Stimulated activated CD8-positive, alpha-beta memory T cell treated with anti-CD3 and anti-CD28 coated beads, Interleukin-7, amount 100 ng/mL, for 48 hours (primary cell): Measurements from ENCODE around the gene LYZL6.
"Not testable (repeated sequence)": the region's sequence is repeated elsewhere in the genome, so short reads cannot be mapped to it uniquely, and the experiment has no call there.

Source experiments
- DNase-seq, 2 donors: peaks; one replicate each; pipeline ENCODE4 v3.0.0-alpha.2; 2020; ENCODE audit warnings: low read depth in 1 of 2; ENCODE audit errors: extremely low read depth in 1 of 2

The LYZL6 gene

DNA sequence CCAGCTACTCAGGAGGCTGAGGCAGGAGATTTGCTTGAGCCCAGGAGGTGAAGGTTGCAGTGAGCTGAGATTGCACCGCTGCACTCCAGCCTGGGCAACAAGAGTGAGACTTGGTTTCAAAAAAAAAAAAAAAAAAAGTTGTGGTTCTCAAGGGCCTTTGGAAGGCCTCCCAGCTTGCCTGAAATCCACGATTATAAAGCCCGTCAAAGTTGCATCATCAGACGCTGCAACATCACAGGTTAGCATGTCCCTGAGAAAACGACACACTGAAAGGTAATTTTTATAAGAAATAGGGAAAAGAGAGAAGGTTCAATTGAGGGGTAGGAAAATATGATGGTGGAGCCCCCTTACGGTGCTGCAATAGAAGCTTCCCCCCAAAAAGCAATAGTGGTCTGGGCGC lies 4.6 kb upstream of the LYZL6 start:
- no peak for DNase-seq

DNA sequence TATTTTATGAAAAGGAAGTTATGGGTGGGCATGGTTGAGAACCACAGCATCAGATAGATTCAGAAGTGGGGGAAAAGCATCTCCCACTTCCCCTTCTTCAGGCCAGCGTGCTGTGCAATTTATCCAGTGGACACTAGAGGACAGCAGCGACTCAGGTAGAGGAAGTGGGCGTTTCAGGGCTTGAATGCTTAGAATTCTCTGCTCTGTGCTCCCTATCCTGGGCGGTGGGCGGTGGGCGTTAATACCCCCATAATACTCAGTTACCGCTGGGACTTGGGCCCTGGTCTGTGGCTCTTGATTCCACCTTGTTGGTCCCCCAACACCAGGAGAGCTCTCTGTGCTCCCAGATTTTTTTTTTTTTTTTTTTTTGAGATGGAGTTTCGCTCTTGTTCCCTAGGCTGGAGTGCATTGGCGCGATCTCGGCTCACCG lies 3.7 kb upstream of the LYZL6 start:
- peak; percentile 8 to 23 for DNase-seq

DNA sequence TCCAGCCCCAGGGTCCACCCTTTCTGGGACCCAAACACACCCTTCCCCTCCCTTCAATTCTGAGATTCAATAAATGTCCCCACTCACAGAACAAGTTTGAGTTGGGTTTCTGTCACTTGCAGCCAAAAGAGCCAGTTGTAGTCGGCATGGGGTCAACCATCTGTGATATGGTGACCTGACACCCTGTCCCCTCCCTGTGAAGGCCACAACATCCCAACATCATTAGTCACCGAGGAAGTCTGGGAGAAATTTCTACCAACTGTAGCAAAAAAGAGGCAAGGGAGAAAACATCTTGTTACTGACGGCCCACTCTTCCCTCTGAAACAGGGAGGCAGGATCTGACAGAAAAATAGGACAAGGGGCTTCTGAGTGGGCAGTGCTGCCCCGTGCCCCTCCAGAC lies 638 bp upstream of the LYZL6 start:
- no peak for DNase-seq

DNA sequence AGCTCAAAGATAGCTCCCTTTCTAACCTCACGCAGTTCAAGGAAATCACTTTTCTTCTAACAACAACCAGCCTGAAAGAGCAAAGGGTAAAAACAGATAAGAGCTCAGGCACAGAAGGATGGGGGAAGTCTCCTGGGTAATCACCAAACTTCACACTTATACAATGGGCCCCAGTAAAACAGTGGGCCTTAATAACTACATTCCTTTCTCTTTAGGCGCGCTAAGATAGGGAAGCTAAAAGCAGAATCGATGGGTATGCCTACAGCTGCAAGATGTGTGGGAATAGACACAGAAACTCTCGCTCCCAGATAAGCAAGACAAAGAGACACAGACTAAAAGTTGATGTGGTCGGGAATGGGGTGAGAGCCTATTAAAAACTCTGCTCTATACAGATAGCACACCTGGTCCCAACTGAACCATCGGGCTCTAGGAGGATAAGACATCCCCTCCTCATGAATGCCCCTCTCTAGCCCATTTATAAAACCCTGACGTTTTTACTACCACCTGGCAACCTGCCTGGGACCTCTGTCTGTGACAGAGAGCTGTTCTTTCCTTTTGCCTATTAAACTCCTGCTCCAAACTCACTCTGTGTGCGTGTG lies 826 bp downstream of the LYZL6 start:
- no peak for DNase-seq

DNA sequence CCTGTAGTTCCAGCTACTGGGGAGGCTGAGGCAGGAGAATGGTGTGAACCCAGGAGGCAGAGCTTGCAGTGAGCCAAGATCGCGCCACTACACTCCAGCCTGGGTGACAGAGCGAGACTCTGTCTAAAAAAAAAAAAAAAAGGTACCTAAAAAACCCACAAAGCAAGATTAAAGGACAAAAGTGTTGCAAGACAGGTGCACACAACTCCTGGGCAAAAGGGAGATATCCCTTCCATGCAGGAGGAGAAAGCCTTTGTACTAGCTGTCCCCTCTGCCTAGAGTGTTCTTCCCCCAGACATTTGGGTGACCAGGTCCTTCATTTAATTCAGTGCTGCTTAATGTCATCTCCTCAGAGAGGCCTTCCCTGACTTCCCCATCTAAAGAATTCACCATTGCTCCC lies 5.0 kb downstream of the LYZL6 start:
- not testable (repeated sequence) for DNase-seq

DNA sequence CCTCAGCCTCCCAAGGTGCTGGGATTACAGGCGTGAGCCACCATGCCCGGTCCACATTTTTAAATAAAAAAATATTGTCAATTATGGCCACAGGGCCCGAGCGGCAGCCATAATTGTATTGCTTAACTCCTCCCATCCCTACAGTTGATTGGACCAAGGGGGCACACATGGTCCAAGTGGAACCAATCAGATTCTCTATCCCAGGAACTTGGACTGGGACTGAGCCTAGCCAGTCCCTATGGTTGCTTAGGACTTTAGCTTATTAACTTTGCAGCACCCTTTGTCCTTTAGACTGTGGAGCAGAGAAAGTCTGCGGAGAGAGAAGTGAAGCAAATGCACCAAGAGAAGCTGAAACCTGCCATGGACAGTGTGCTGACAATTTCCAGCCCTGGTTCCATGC lies 7.5 kb downstream of the LYZL6 start:
- no peak for DNase-seq

DNA sequence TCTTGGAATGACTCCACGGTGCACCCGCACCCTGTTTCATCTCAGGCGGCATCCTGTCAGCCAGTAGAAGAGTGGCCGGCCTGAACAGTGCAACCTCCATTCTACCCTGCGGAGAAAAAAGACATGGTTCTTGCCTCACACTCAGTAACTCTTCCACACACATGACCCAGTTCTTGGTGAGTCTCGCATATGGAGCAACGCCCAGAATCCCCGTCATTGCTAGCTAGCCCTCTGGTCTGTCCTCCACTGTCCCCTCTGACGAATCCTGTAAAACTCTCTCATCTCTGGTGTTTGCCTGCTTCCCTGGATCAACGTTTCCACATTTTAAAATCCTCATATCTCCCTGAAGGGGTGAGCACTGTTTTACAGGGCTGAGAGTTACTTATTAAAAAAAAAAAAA lies 8.8 kb downstream of the LYZL6 start:
- DNase-seq, result no peak

DNA sequence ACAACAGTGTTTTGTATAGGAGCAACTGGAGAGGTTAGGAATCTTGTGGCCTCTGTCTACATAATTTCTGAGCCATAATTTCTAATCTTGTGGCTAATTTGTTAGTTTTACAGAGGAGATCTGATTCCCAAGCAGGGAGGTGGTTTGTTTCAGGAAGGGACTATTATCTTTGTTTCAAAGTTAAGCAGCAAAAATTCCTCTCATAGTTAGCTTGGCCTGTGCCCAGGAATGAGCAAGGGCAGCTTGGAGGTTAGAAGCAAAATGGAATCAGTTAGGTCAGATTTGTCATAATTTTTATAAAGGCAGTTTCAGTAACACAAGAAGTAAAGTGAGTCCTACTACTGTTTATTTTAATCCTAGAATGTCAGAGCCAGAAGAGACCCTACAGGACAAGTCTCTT lies 10.9 kb downstream of the LYZL6 start:
- no peak for DNase-seq

DNA sequence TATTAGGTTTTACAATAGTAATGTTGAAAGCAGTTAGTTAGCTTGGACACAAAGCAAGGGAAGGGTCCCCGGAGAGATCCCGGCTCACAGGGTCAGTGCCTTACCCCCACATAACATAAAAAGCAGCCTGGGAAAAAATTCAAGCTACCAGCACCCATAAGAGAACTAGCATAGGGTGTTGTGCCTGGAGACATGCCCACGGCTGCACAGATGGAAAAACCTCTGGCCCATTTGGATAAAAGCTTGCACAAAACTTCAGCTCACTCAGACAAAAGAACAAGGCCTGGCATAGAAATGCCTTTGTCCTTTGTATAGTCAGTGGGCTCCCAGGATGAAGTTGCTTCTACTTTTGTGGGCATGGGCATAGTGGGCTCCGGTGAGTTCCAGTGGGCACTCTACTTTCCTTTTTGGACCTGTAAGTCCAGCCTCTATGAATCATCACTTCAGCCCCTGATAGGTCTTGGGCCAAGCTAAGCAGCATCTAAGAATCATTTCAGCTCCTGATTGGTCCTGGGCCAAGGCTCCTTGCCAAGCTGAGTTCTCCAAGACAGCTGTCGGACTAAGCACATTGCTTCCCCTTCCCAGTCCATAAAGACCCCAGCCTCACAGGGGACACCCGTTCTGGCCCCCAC lies 11.6 kb downstream of the LYZL6 start:
- no peak for DNase-seq

DNA sequence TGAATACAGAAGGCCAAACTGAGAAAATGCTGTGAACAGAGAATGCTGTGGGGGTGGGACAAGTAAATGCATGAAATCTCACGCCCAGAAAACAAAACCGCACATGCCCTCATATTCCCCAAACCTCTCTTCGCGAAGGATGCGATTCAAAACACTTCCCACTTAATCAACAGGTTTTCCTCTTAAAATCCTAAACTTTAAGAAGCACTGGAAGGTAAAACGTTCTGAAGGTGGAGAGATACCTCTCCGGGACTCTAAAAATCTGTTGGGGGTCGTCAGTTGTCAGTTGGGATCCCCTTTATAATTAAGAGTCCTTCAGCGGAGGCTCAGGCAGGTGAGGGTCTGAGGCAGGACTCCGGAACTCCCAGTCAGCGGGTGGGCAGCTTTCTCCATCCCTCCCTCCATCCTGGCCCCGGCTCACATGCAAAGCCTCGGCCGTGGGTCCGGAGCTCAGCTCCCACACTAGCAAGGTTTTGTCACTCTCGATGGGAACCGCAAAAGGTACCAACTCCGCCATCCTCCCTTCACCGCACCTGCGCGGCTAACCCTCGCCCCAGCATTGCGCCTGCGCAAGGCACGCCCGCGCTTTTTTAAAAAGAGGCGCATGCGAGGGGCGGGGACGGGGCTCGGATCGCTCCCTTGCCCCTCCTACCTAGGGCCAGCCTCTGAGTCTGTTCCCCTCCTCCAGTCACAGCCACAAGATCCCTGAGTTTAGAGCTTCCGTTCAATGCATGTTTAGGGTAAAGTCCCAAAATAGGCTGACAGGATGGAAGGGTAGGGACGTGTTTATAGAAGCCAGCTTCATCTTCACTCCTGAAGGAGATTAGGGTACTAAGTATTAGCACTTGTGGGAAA lies 13.1 kb downstream of the LYZL6 start, which contains the start of gene RDM1:
Gene RDM1 (minus strand): TSS at position 563 of the 855 bp plus-strand sequence. CDS start 46 bp downstream, at position 517.
- peak; percentile 78 to 87 for DNase-seq

DNA sequence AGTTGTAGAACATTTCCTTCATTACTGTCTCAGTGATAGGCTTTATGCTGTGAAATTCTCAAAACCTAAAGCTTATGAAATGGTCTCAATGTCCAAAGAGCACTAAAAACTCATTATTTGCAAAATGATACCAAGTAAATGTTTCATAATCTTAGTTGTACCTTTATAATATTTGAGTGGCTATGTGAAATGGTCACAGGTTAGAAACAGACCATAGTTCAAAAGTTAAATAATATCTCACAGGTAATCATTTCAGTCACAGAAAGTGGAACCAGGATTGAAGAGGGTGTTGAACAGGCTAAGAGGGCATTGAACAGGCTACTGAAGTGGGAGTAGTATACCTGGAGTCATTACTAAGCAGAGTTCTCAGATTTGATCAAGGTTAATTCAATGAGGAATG lies 15.8 kb downstream of the LYZL6 start:
- no peak for DNase-seq

DNA sequence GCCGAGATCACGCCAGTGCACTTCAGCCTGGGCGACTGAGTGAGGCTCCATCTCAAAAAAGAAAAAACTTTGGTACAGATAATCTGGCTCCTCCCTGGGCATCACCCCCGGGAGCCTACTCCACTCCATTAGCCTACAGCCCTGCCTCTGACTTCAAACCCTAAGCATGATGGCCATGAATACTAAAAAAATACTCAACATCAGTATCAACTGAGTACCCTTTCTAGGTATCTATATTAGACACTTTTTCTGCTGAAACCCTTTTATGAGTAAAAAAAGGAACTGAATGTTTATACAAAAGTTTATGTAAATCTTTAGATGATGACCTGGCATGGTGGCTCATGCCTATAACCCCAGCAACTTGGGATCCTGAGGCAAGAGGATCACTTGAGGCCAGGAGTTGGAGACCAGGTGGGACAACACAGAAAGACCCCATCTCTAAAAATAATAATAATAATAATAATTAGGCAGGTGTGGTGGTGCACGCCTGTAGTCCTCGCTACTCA lies 19.9 kb downstream of the LYZL6 start:
- no peak for DNase-seq

DNA sequence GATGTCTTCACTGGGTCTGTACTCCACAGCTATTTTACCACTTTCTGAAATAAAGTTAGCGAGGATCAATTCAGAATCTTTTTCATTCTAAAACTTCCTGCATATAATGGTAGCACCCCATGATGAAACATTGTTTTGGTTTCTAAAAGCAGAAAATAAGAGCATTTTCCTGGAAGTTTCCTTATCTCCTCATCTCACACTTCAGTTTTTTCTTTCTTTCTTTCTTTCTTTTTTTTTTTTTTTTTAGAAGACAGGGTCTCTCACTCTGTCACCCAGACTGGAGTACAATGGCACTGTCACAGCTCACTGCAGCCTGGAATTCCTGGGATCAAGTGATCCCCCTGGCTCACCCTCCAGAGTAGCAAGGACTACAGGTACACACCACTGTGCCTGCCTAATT lies 23.3 kb downstream of the LYZL6 start:
- DNase-seq, result no peak

DNA sequence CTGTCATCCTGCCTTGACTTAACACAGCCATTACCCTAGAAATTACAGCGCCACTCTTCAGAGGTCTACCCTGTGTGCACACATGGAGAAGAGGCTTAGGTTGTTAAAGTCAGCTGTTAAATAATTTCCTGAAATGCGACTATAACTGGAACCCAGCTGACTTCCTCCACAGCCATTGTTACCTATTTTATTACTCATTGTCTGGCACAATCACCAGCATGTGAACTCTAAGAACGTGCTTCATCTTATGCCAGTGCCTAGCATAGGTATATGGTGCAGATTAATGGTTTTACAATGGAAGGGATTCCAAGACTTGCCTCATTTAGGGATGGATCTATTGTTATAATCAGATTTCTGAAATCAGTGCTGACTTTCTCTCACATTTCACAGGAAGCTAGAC lies 24.8 kb downstream of the LYZL6 start:
- DNase-seq, result no peak

DNA sequence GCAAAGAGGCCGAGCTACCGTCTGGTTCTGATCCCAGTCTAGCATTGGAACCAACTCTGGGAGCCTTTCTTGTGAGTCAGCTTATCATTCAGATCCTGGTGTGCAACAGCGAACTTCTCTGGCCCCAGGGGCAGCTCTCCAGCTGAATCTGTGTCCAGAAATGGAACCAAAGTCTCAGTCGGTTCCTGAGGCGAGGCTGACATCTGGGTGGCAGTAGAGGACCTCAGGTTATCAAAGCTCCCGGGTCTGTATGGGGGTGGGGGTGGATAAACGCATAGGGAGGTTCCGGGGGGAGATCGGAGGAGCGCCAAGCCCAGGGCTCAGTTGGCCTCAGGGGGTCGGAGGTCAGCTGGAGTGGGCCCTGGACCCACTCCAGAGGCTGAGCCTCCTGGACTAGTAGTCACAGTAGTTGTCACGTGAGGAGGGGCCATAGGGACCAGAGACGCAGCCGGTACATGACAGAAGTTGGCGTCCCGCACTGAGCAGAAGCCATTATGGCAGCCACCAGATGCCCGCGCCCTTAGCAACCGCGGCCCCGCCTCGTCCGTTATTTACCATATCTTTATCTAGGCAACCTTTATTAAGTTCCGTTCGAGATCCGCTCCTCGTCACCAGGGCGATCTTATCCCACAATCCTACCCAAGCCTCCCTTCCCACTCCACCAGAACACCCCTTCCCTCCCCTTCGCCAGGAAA lies 25.8 kb downstream of the LYZL6 start:
- DNase-seq, result no peak

DNA sequence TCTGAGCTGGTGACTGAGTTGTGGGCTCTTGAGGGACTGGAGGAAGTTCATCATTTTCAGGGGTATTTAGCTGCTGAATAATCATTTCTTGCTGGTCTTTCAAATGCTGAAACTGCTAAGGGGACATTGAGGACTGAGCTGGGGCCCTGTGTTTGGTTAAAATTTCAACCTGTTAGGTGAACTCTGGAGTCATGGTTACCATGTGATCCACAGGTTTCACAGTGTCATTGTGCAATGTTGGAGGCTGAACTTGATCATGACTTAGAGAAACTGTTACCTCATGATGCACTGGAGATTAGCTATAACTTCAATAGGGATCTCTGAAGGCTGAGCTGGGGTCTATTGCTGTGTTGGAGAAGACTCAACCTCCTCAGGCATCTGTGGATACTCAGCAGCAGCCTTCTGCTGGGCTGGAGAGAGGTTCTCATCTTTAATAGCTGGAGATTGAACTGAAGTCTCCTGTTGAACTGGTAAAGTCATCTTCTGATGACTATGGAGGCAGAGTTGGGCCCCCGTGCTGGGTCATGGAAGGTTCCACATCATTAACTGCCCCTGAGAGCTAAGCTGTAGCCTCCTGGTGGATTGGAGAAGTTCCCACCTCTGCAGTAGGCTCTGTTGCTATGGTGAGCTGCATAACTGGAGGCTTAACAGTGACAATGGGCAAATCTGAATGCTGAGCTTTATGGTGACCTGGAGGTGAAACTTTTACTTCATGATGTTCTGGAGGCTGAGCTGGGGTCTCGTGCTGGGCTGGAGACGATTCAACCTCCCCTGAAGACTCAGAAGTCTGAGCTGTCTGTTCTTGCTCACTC lies 28.2 kb downstream of the LYZL6 start:
- no peak for DNase-seq

DNA sequence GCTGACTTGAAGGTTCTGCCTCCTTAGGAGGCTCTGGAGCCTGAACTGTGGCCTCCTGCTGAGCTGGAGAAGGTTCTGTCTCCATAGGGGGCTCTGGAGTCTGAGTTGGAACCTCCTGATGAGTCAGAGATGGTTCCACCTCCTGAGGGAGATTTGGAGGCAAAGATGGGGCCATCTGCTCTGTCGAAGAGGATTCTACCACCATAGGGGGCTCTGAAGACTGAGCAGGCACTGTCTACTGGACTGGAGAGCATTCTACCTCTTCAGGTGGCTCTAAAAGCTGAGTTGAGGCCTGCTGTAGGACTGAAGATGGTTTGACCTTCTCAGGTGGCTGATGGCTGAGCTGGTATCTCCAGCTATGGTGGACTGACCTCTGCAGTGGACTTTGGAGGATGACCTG lies 29.2 kb downstream of the LYZL6 start:
- no peak for DNase-seq

DNA sequence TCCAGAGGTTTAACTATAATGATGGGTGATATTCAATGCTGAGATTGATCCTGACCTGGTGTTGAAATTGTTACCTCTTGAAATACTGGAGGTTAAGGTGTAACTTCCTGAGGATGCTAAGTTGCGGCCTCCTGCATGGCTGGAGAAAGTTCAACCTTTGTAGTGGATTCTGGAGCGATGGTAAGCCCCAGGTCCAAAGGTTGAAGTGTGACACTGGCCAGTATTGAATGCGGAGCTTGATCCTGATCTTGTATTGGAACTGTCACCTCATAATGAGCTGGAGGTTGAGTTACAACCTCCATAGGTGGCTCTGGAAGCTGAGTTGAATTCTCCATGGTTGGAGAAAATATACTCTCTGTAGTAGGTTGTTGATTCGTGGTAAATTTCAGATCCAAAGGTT lies 29.9 kb downstream of the LYZL6 start:
- DNase-seq, result no peak

DNA sequence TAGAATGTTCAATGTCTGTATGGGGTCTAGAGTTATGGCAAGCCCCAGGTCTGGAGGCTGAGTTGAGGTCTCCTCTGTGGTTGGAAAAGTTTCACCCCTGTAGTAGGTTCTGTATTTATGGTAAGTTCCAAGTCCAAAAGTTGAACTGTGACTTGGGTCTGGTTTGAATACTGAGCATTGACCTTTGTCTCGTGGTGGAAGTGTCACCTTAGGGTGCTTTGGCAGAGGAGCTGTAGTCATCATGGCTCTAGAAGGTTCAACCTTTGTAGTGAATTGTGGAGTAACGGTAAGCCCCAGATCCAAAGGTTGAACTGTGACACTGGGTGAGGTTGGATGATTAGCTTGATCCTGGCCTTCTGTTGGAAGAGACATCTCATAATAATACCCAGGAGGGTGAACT lies 30.6 kb downstream of the LYZL6 start:
- no peak for DNase-seq

DNA sequence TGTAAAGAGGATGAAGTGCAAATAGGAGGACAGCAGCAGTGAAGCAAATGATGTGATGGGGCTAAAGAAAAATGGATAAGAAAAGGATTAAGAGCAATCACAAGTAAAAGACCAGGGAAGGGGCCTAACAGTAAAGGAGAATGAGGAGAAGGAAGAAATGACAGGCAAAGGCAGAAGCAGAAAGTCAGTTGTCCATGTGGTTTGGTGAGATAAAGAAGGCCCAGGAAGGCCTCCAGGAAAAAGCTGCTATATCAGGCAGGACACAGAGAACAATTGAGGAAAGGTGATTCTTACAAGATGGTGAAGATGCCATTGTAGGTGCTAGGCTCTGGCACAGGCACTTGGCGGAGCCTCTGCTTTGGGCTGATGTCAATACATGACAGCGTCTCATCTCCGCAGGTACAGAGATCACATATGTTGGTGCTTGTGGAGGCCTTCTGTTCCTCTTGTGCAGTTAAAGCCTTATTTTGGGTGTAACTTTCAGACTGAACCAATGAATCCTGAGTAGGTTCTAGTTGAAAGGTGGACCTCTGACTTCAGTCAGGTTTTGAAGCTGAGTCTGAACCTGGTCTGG lies 31.1 kb downstream of the LYZL6 start:
- no peak for DNase-seq
